Medulla oblongata (tissue), 1 donor: ENCODE data around the gene FBLN2.
A peak's percentile ranks its signal among the peaks of the same experiment; 100 is the strongest.

Source experiments
- DNase-seq: peaks from one replicate; pipeline ENCODE4 v3.0.0-alpha.2; 2015; ENCODE audit errors: extremely low spot score

Gene FBLN2

GRCh38 chr3:13532085-13532484 lies 16.8 kb upstream of the FBLN2 start:
- DNase-seq: no peak

DNA sequence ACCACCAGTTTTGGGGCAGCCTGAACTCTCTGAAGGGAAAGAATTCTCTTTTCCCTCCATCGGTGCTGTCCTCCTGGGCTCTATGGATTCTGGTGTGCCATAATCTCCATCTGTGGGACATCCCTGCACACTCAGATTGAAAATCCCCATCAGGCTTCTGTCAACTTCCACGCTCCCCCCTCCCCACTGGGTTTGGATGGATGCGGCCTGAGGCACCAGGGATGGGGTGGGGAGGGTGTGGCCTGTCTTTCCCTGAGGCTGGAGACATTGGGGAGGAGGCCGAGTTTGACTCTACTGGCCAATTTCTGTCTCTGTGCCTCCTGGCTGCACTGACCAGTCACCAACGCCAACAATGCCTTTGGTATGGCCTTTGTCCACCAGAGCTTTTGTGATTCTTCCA lies 16.3 kb upstream of the FBLN2 start:
- no peak for DNase-seq

- no peak for DNase-seq
These were observed 15.0 kb upstream of the FBLN2 start for GRCh38 chr3:13533885-13534301.

DNA sequence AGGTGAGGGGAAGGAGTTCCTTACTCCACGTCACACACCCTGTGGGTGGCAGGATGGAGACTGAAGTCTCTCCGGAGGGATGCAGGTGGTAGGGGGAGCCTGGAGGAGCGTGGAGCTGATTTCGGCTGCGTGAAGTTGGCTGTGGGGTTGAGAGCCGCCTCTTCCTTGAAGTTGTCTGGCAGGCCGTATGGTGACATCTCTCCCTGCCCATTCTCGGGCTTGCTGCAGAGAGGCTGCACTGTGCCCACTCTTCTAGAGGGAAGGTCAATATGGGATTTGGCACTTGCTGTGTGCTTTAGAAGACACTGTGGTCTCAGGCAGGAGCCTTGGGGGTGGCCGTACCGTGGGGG lies 13.4 kb upstream of the FBLN2 start:
- no peak for DNase-seq

DNA sequence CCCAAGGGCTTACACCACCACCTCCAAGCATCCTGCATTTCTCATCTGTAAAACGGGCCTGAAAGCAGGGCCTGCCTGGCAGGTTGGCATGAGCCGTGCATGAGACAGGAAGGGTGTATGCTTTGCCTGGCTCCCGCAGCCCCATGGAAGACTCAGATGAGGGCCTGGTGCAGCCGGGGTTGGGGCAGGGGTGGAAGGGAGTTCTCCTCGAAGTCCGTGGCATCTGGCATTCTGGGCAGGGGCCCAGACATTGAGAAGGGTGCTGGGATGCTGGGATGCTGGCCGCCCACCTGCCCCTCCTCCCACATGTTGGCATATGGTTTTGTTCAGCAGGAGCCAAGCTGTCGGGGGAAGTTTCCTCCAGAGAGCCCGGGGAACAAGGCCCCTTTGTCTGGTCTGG lies 13.0 kb upstream of the FBLN2 start:
- DNase-seq: peak; percentile 21

- no peak for DNase-seq
These were observed 12.5 kb upstream of the FBLN2 start for GRCh38 chr3:13536432-13536831.

GRCh38 chr3:13536832-13537231 lies 12.1 kb upstream of the FBLN2 start:
- DNase-seq: no peak

DNA sequence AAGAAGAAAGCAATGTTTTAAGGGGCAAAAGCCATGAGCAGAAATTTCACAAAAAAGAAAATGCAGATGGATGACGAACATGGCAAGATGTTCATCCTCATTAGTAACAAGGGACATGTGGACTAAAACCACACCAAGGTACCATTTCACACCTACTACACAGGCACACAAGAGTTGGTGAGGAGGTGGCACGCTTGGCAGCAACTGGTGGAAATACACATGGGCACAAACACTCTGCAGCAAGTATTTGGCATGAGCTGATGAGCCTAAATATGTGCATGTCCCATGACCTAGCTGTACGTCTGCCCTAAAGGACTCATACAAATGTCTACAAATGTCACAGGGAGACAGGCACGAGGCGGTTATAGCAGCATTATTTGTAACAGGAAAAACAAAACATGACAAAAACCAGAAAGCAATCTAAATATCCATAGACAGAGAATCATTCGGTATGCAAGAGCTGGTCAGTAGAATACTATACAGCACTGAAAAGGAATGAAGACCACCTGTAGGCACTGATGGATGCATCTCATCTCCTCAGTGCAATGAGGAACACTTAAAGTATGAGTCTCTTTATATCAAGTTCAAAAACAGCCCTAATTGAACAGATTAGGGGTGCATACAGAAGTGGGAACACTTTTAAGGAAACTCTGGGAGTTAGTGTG lies 11.5 kb upstream of the FBLN2 start:
- no peak for DNase-seq

- no peak for DNase-seq
These were observed 11.0 kb upstream of the FBLN2 start for GRCh38 chr3:13537909-13538296.

GRCh38 chr3:13538520-13539291 lies 10.2 kb upstream of the FBLN2 start:
- no peak for DNase-seq

DNA sequence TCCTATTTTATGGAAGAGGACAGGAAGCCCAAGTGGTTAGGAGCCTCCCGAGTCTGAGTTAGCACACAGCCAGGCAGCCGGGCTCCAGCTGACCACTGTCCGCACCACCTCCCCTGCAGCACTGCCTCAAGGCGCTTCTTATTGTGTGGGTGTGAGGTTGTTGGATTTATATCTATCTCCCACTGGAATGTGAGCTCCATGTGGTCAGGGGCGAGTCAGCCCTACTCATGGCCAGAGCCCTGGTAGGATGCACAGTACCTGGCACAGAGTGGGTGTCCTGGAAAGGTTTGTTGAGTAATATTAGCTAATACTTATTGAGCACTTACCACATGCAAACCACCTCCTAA lies 9.7 kb upstream of the FBLN2 start:
- DNase-seq: no peak

DNA sequence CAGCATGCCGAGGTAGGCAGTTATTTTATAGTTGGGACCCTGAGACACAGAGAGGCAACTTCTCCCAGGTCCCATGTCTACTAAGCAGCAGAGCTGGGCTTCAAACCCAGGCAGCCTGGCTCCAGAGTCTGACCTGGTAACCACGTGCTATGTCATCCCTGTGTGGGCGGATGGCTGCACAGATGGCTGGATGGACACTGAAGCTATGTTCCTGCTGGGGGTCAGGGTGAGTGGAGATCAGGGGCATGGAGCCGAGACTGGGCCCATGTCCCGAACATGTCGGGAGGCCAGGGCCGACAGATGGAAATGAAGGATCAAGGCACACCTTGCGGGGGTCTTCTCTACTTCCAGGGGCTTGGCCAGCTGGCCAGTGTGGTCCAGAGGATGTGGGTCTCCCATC lies 9.3 kb upstream of the FBLN2 start:
- DNase-seq: no peak

- DNase-seq: no peak
These were observed 8.5 kb upstream of the FBLN2 start for GRCh38 chr3:13540297-13540995.

- DNase-seq: no peak
These were observed 7.2 kb upstream of the FBLN2 start for GRCh38 chr3:13541691-13542090.

DNA sequence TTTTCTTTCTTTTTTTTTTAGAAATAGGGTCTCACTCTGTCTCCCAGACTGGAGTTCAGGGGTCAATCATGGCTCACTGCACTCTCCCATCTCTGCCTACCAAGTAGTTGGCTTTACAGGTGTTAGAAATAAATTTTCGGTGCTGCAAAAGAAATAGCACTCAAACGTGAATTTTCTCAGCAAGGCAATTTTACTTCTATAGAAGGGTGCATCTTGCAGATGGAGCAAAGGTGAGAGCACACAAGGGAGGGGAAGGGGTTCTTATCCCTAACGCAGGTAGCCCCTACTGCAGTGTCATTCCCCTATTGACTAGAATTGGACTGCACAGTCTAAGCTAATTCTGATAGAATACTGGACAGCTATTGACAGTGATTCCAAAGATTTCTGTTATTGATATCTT lies 6.8 kb upstream of the FBLN2 start:
- DNase-seq: no peak

GRCh38 chr3:13543253-13543652 lies 5.7 kb upstream of the FBLN2 start:
- DNase-seq: no peak

DNA sequence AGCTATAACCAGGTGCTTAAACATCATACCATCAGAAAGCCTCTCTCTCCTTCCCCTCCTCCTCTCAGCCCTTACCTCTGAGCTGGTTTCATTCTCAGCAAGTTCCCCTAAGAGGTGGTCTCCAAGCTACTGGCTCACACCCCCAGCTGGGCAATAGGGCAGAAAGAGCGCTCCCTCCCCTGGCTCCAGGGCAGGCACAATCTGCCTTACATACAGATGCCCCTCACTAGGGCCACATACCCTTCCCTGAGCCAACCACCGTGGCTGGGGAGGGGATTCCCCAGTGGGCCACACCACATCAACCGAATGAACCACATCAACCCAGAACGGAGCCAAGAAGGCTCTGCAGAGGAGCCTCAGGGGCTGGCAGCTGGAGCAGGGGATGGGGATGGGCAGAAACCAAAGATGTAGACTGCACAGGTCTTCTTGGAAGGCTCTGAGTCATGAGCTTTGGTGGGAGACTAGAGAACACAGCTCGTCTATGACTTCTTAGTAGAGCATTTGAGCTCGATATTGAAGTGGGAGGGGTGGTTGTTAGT lies 4.6 kb upstream of the FBLN2 start:
- no peak for DNase-seq

DNA sequence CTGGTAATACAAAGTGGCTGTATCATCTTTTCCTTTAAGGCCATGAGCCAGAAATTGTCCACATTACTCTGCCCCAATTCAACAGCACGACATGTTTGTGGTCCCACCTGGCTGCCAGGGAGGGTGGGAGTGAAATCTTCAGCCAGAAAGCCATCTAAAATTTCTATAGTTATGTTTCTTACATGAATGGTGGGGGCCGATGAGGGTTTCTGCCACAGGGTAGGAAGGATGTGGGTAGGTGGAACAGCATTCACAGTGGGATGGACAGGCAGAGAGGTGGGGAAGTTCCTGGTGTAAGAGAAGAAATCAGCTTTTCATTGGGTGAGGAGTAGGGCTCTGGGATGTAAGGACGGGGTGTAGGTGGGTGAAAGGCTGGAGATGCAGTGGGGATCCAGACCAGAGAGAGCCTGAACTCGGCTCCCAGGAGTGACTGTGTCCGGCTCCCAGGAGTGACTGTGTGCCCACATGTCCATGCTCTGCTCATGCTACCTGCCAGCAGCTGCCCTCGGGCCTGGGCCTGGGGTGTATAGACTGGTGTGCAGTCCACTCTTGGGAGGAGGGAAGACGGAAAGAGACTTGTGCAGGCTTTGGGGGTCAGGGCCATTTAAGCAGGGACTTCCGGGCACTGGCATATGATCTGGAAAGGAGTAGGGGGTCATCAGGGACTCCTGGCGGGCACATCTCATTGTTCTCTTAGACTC lies 3.8 kb upstream of the FBLN2 start:
- DNase-seq: no peak

- no peak for DNase-seq
These were observed 2.9 kb upstream of the FBLN2 start for GRCh38 chr3:13545952-13546454.

GRCh38 chr3:13546667-13547171 lies 2.2 kb upstream of the FBLN2 start:
- DNase-seq: no peak

- no peak for DNase-seq
These were observed 1.1 kb upstream of the FBLN2 start for GRCh38 chr3:13547591-13548371.
